IgD-negative memory B cell (primary cell): ENCODE measurements around the gene FN3KRP. TPM values are rescaled to one million over a fixed set of nuclear protein-coding genes. Genes with fewer than 3 reads are reported as not detected.

Source experiments
- H3K27ac Mint-ChIP-seq, 3 donors: one replicate each; pipeline ENCODE4 v1.8.0; 2020 to 2022; ENCODE audit warnings: mild to moderate bottlenecking in 3 of 3, mixed read lengths in 3 of 3, moderate library complexity in 1 of 3
- H3K27me3 Mint-ChIP-seq: one replicate; pipeline ENCODE4 v1.8.0; 2021; ENCODE audit warnings: mixed read lengths
- H3K36me3 Mint-ChIP-seq: one replicate; pipeline ENCODE4 v1.8.0; 2020; ENCODE audit warnings: mild to moderate bottlenecking, mixed read lengths
- H3K4me1 Mint-ChIP-seq, 3 donors: one replicate each; pipeline ENCODE4 v1.8.0; 2020 to 2022; ENCODE audit warnings: mixed read lengths in 3 of 3, mild to moderate bottlenecking in 1 of 3
- H3K4me3 Mint-ChIP-seq, 4 donors: one replicate each; pipeline ENCODE4 v1.8.0; 2020 to 2022; ENCODE audit warnings: mild to moderate bottlenecking in 4 of 4, mixed read lengths in 4 of 4, moderate library complexity in 3 of 4
- H3K9me3 Mint-ChIP-seq, 3 donors: one replicate each; pipeline ENCODE4 v1.8.0; 2020 to 2021; ENCODE audit warnings: mixed read lengths in 3 of 3, mild to moderate bottlenecking in 1 of 3
- polyA plus RNA-seq: library from polyadenylated mRNA; unstranded; fragments of 300-500 nt; fragmentation: Illumina TruSeq; gene quantifications from one replicate; pipeline ENCODE4 v1.2.3, GENCODE V29; 2021

FN3KRP gene, protein sequence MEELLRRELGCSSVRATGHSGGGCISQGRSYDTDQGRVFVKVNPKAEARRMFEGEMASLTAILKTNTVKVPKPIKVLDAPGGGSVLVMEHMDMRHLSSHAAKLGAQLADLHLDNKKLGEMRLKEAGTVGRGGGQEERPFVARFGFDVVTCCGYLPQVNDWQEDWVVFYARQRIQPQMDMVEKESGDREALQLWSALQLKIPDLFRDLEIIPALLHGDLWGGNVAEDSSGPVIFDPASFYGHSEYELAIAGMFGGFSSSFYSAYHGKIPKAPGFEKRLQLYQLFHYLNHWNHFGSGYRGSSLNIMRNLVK
- 16.7 TPM for polyA plus RNA-seq

DNA sequence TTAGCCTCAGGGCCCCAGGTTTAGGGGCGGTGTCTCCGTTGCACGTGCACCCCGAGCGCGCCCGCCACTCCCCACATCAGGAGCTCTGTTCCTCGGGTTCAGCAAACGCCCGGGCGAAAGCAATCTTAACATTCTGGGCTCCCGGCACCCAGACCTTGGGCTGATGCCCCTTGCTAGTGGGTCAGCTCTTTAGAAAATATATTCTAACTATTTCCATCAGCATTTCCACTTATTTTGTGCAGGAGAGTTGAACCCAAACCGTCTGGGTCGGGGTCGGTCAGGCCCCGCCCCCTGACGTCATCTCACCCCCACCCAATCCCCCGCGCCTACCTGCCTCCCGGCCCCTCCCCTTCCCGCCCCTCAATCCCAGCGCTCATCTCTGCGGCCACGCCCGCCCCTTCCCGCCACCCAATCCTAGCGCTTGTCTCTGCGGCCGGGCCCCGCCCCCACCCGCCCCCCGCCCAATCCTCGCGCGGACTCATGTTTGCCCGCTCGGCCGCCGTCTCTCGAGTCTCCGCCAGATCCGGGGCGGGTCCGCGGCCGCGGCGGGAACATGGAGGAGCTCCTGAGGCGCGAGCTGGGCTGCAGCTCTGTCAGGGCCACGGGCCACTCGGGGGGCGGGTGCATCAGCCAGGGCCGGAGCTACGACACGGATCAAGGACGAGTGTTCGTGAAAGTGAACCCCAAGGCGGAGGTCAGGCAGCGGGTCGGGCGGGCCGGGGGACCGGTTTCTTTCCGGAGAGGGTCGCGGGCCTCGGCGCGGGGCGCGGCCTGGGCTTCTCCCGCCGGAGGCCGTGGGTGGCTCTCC lies at the start of gene FN3KRP:
Gene FN3KRP (plus strand): TSS at position 504 of the 808 bp plus-strand sequence. CDS start 50 bp downstream, at position 554.
- Mint-ChIP-seq H3K9me3 (no peaks in the 10 kb centered on the region), H3K27me3 (peaks cover 1% of the 10 kb centered on the region), H3K4me3 (peak within 1 kb of the TSS; percentile 95 to 98 (median 98)), H3K4me1 (peaks cover 14 to 19% (median 14%) of the 10 kb centered on the region in 3 donors), H3K27ac (peak within 1 kb of the TSS; percentile 89 to 94 (median 93)), H3K36me3 (peaks cover 2% of the 10 kb centered on the region)

DNA sequence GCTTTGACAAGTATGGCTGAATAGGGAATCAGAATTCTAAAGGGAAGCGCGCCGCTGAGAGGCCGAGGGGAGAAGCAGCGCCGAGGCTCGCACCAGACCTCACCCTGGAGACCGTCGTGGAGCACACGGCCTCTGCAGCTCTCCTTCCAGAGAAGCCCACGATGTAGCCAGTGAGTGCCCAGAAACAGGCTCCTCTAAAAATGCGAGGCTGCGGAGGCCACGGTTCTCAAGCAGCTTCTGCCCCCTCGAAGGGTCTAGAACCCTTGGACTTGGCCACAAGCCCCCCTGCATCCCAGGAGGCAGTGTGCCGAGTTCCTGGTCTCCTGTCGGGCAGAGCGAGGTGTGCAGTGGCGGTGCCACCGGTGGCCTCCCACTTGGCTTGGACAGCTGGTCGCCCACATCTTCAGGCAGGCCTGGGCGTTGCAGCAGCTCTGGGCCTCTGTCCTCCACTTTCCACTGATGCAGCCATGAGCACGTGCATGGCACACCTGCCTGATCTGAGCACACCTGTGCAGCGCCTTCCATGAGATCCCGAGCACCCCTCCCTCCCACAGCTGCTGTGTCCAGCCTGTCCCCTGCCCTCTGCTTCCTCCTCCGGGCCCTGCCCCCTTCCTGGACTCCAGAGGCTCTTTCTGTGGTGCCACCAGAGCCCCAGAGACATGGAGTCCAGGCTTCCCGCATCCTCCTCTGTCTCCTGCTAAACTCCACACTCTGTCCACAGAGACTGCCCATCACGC lies 49.4 kb upstream of the FN3KRP start:
- Mint-ChIP-seq H3K4me1 (peaks cover 0 to 6% (median 2%) of the 10 kb centered on the region in 3 donors), H3K36me3 (peaks cover 3% of the 10 kb centered on the region), H3K27ac (peak overlapping the region in 1 of 3 donors; percentile 12), H3K4me3 (no peak overlapping the region), H3K27me3 (no peaks in the 10 kb centered on the region), H3K9me3 (no peaks in the 10 kb centered on the region)

DNA sequence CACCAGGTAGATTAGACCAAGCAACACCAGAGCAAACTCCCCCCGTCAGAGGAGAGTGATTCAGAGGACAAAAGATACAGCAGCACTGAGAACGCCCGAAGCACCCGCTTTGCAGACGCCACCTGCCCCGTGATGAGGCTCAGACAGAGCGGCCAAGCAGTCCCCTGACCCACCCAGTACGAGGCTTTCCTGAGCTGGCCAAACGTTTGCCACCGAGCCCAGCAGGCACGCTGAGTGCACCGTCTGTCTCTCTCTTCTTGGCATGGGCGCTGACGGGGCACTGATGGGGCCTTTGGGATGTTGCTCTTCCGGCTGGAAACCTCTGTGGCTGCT lies 48.9 kb upstream of the FN3KRP start:
- no peak overlapping the region for H3K4me3 Mint-ChIP-seq
- H3K9me3 Mint-ChIP-seq: no peaks in the 10 kb centered on the region
- peaks cover 0 to 6% (median 2%) of the 10 kb centered on the region in 3 donors for H3K4me1 Mint-ChIP-seq
- peaks cover 3% of the 10 kb centered on the region for H3K36me3 Mint-ChIP-seq
- H3K27me3 Mint-ChIP-seq: no peaks in the 10 kb centered on the region
- H3K27ac Mint-ChIP-seq: peak overlapping the region in 2 of 3 donors; percentile 12 to 69

DNA sequence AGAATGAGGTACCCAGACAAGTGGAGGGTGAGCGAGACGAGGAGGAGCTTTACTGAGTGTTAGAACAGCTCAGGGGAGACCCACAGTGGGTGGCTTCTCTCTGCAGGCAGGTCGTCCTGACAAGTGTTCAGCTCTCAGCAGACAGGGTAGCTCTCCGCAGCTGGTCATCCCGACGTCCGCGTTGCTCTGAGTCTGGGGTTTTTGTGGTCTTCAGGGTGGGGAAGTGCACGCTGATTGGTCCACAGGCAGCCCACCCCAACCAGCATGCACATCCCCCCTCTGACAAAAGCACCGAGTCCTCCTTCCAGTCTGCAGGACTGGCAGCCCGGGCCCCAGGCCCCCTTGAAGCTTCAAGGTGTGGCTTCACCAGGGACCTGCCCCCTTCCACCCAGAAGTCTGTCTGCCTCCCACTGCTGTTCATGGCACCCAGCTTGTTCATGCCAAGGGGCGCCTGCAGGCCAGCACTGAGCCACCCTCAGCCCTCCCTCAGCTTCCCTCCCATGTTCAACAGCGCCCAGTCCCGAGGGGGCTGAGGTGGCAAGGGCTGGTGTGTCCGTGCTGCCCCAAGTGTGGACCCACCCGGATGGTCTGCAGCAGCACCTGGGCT lies 48.4 kb upstream of the FN3KRP start:
- no peaks in the 10 kb centered on the region for H3K27me3 Mint-ChIP-seq
- peak overlapping the region in 1 of 3 donors; percentile 69 for H3K27ac Mint-ChIP-seq
- H3K4me3 Mint-ChIP-seq: no peak overlapping the region
- H3K4me1 Mint-ChIP-seq: peaks cover 0 to 6% (median 2%) of the 10 kb centered on the region in 3 donors
- H3K36me3 Mint-ChIP-seq: peaks cover 3% of the 10 kb centered on the region
- no peaks in the 10 kb centered on the region for H3K9me3 Mint-ChIP-seq

DNA sequence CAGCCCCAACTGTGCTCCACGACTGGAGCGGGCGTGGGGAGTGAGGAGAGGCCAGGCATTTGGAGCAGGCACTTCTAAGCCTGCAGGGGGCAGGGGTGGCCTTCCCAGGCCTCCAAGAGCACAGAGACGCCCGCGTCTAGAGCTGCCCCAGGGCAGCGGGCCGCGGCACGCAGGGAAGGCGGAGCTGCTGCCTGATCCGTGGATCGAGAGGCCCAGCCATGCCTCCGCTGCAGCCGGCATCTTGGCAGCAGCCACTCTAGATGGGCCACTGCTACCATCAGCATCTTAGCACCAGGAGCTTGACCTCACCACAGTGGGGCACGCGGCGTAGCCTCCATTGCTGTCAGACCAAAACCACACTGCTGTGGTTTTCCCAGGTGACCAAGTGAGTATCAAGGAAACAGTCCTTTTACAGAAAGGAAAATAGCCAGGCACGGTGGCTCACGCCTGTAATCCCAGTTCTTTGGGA lies 47.8 kb upstream of the FN3KRP start:
- peaks cover 0 to 6% (median 4%) of the 10 kb centered on the region in 3 donors for H3K4me1 Mint-ChIP-seq
- no peak overlapping the region for H3K27ac Mint-ChIP-seq
- peak overlapping the region in 1 of 4 donors; percentile 45 for H3K4me3 Mint-ChIP-seq
- no peaks in the 10 kb centered on the region for H3K9me3 Mint-ChIP-seq
- peaks cover 3% of the 10 kb centered on the region for H3K36me3 Mint-ChIP-seq
- H3K27me3 Mint-ChIP-seq: no peaks in the 10 kb centered on the region

DNA sequence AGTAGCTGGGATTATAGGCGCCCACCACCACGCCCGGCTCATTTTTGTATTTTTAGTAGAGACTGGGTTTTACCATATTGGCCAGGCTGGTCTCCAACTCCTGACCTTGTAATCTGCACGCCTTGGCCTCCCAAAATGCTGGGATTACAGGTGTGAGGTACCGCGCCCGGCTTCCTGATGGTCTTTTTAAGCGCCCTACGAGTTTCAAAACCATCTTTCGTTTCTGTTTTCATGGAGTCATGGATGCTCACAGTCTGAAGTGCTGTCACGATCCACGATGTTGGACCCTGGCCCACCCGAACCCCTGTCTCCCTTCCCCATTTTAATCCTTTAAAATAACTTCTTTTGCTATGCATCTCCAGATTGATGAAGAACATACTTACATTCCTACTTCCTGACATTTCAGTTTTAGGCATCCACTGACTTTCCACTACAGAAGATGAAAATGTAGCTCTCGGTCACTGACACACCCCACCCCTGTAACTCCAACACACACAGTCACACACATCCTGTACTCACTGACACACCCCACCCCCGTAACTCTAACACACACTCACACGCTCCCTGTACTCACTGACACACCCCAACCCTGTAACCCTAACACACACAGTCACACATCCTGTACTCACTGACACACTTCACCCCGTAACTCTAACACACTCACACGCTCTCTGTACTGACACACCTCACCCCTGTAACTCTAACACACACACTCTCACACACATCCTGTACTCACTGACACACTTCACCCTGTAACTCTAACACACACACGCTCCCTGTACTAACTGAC lies 45.6 kb upstream of the FN3KRP start:
- Mint-ChIP-seq H3K27ac (no peak overlapping the region), H3K4me3 (no peak overlapping the region), H3K36me3 (peaks cover 3% of the 10 kb centered on the region), H3K4me1 (peaks cover 0 to 6% (median 4%) of the 10 kb centered on the region in 3 donors), H3K9me3 (no peaks in the 10 kb centered on the region), H3K27me3 (peaks cover 1% of the 10 kb centered on the region)

DNA sequence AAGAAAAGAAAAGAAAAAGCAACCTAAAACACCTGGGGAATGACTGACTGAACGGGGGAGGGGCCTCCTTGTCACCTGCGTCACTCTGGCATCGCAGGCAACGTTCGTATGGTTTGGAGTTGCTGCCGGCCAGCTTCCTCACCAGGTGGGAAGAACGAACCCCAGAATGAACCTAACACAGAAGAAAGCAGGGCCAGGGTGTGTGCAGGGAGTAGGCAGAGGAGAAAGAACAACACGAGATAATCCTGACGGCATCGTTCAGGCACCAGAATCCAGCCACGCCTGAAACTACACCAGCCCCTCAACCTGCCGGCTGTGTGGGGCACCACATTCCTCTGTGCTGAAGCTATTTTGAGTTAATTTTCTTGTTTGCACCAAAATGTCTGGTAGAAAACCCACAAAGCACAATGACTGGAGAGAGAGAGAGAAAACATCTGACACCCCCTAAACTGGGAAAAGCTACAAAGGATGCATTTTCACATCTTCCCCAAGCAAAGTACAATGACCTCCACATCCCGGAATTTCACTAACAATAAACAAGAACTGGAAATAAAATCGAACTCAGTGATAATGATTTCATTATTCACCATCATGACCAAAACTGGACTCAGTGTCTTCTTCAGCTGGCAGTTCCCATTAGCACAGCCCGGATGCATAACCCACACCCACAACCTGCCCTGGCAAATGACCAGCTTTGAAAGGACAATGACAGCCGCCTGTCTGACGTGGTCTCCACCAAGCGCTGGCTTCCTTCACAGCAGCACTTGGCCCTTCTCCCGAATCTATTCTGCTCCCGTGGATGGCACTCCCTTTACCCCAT lies 41.6 kb upstream of the FN3KRP start:
- no peaks in the 10 kb centered on the region for H3K9me3 Mint-ChIP-seq
- peaks cover 0 to 2% (median 0%) of the 10 kb centered on the region in 3 donors for H3K4me1 Mint-ChIP-seq
- peaks cover 1% of the 10 kb centered on the region for H3K36me3 Mint-ChIP-seq
- no peak overlapping the region for H3K4me3 Mint-ChIP-seq
- H3K27ac Mint-ChIP-seq: no peak overlapping the region
- H3K27me3 Mint-ChIP-seq: peaks cover 1% of the 10 kb centered on the region

DNA sequence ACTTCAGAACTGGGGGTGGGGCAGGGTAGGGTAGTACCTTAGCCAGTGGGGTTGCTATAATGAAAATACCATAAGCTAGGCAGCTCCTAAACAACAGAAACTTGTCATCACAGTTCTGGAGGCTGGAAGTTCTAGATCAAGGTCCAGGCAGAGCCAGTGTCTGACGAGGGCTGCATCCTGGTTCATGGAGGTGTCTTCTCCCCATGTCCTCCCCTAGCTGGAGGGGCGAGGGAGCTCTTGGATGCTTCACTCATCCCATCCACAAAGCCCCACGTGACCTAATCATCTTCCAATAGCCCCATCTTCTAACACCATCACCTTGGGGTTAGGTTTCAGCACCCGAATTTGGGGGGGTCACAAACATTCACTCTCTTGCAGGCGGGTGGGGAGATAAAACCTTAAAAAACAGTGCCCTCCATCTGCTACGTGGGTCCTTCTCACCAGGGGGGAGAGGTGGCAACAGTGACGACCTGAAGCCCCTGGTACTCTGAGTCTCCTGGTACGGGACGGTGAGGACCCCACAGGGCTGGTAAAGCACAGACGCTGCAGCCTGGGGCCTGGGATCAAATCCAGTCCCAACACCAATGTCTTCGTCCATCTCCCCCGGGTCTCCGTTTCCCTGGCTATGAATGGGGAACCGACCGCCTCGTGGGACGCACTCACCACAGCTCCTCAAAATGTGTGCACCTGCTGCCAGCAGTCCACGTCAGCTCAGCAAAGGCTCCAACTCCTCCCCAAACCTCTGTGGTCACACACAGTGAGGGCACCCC lies 40.8 kb upstream of the FN3KRP start:
- Mint-ChIP-seq H3K36me3 (peaks cover 1% of the 10 kb centered on the region), H3K4me1 (peaks cover 0 to 2% (median 0%) of the 10 kb centered on the region in 3 donors), H3K4me3 (no peak overlapping the region), H3K27me3 (peaks cover 1% of the 10 kb centered on the region), H3K9me3 (no peaks in the 10 kb centered on the region), H3K27ac (no peak overlapping the region)

DNA sequence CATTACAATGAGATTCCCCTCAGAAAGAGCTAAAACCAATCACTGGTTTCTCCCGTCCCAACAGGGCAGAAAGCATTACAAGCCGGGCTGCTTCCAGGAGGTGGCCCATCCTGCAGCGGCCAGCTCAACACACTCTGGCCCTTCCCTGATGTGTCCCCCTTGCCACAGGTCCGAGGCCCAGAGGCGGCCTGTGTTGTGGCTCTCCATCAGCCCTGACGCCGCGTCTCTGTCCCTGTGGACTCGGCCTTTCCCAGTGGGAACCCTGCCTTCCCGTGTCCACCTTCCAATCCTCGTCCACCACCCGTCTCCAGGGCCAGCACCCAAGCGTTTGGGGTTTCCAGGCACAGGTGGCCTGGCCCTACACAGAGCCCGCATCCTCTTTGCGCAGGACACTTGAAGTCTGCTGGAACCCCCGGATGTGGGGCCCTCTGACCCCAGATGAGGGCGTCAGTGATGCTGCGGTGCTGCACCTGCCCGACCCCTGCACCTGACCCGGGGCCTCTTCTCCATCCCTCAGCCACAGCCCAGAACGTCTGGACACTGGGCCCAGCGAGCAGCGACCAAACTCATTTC lies 39.1 kb upstream of the FN3KRP start:
- peaks cover 0 to 2% (median 0%) of the 10 kb centered on the region in 3 donors for H3K4me1 Mint-ChIP-seq
- H3K27ac Mint-ChIP-seq: peak overlapping the region in 1 of 3 donors; percentile 59
- H3K9me3 Mint-ChIP-seq: peaks cover 1 to 8% (median 5%) of the 10 kb centered on the region in 3 donors
- H3K27me3 Mint-ChIP-seq: peaks cover 1% of the 10 kb centered on the region
- H3K36me3 Mint-ChIP-seq: peaks cover 5% of the 10 kb centered on the region
- H3K4me3 Mint-ChIP-seq: no peak overlapping the region

DNA sequence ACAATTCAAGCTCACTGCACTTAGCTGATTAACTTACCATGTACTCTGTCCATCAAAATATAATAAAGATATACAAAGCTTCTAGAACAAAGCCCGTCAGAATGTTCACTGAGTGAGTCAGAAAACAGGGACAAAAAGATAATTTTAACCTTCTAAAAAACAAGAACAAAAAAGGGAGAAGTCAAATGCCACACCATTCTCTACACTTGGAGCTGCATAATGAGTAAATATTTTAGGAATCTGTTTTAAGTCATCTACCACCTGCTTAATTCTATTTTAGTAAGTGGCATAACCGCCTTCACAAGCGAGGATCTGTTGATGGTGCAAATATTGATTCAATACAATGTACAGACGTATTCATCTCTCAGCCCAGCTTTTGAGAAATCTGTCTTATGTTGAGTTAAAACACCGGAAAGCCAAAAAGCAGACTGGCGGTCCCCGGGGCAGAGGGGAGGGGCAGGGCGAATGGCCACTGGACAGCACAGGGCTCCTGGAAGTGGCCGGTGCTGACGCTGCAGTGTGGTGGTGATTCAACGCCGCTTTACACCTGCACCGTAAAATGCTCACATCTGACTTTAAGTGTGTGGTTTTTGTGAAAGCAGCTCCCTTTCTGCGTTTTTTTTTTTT lies 38.1 kb upstream of the FN3KRP start:
- H3K36me3 Mint-ChIP-seq: peaks cover 5% of the 10 kb centered on the region
- no peaks in the 10 kb centered on the region for H3K4me1 Mint-ChIP-seq
- H3K4me3 Mint-ChIP-seq: no peak overlapping the region
- H3K27me3 Mint-ChIP-seq: peaks cover 1% of the 10 kb centered on the region
- peaks cover 1 to 8% (median 5%) of the 10 kb centered on the region in 3 donors for H3K9me3 Mint-ChIP-seq
- H3K27ac Mint-ChIP-seq: no peak overlapping the region

DNA sequence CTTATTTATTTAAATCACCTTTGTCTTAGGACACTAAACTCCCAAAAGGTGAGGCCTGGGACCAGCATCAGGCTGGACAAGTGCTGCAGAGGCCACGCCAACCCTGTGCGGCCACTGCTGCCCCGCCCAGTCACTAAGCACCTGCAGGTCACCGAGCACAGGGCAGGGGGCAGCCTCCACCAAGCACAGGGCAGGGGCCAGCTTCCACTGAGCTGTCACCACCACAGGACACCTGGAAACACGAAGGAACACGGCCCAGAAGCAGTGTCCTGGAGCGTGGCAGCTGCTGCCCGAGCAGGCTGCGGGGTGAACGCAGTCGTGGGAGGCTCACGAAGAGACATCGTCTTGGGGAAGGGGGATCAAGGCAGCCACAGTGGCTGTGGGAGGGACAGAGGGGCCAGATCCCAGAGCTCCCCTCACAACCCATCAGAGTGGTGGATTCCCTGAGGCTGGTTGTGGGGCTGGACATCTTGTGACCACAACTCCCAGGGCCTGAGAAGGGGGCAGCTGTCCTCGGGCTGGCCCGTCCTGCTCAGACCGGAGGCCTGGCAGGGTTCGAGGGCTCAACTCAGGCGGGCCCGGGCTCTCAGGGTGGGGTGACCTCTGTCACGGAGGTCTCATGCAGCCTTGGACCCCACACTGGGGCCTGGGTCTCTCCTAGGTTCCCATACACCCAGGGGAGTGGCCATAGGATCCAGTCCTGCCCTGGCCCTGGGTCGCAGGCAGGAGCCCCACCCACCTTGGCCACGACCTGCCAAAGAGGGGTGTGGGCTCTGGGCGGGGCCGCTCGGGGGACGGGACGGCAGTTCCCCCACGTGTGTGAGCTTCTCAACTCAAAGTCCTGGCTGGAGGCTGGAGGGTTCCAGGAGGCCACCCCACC lies 36.7 kb upstream of the FN3KRP start:
- H3K36me3 Mint-ChIP-seq: peaks cover 6% of the 10 kb centered on the region
- peak overlapping the region in 1 of 4 donors; percentile 52 for H3K4me3 Mint-ChIP-seq
- H3K27ac Mint-ChIP-seq: no peak overlapping the region
- H3K27me3 Mint-ChIP-seq: no peaks in the 10 kb centered on the region
- peaks cover 1 to 8% (median 5%) of the 10 kb centered on the region in 3 donors for H3K9me3 Mint-ChIP-seq
- no peaks in the 10 kb centered on the region for H3K4me1 Mint-ChIP-seq
